ENCODE results near the gene YWHAE. TPM values are rescaled to one million over a fixed set of nuclear protein-coding genes. Genes with fewer than 3 reads are reported as not detected.

YWHAE gene
- total and polyA plus RNA-seq, 10 of the 15 experiments (the other 5 are each of a cell fraction or from before 2014, with no cell fraction given) = 189 to 651 (median 469) TPM

- peak; percentile 82 for TF ChIP-seq SKIL (IDR thresholded peaks at IDR 0.05; ENCODE audit: low read depth, poor library complexity, severe bottlenecking)
- no peak for TF ChIP-seq ZZZ3 (IDR thresholded peaks at IDR 0.05; ENCODE audit: control insufficient read depth, insufficient read length, low read depth)
- no peak for TF ChIP-seq ZNF217 (IDR thresholded peaks at IDR 0.05)
- TF ChIP-seq POU2F2 (IDR thresholded peaks at IDR 0.05; ENCODE audit: borderline replicate concordance, low read depth, low read length) = no peak
- no peak for TF ChIP-seq PML (IDR thresholded peaks at IDR 0.05; ENCODE audit: low read length)
- TF ChIP-seq TBL1XR1 (IDR thresholded peaks at IDR 0.05; ENCODE audit: low read depth, low read length) = no peak
- no peak for TF ChIP-seq FOS (IDR thresholded peaks at IDR 0.05; ENCODE audit: borderline replicate concordance, extremely low read depth, insufficient read length)
- no peak for TF ChIP-seq SMAD5 (IDR thresholded peaks at IDR 0.05; ENCODE audit: low read depth)
- TF ChIP-seq TAF1 (IDR thresholded peaks at IDR 0.05; ENCODE audit: borderline replicate concordance, low read depth, low read length) = no peak
- TF ChIP-seq HDGF (IDR thresholded peaks at IDR 0.05) = no peak
- TF ChIP-seq SREBF2 (IDR thresholded peaks at IDR 0.05; ENCODE audit: low read length) = no peak
- TF ChIP-seq SPI1 (IDR thresholded peaks at IDR 0.05; ENCODE audit: borderline replicate concordance, insufficient read depth, low read depth, low read length) = no peak
- TF ChIP-seq CTCF (IDR thresholded peaks at IDR 0.05 in 2 of 3, conservative IDR thresholded peaks at IDR 0.05 in 1 of 3; ENCODE audit: control insufficient read depth in 2 of 3, extremely low read depth in 1 of 3, insufficient read depth in 1 of 3, low read depth in 3 of 3, low read length in 3 of 3) = no peak
- TF ChIP-seq, protein P1, sequence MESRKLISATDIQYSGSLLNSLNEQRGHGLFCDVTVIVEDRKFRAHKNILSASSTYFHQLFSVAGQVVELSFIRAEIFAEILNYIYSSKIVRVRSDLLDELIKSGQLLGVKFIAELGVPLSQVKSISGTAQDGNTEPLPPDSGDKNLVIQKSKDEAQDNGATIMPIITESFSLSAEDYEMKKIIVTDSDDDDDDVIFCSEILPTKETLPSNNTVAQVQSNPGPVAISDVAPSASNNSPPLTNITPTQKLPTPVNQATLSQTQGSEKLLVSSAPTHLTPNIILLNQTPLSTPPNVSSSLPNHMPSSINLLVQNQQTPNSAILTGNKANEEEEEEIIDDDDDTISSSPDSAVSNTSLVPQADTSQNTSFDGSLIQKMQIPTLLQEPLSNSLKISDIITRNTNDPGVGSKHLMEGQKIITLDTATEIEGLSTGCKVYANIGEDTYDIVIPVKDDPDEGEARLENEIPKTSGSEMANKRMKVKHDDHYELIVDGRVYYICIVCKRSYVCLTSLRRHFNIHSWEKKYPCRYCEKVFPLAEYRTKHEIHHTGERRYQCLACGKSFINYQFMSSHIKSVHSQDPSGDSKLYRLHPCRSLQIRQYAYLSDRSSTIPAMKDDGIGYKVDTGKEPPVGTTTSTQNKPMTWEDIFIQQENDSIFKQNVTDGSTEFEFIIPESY (IDR thresholded peaks at IDR 0.05) = no peak
- TF ChIP-seq NBN (IDR thresholded peaks at IDR 0.05) = no peak
- no peak for TF ChIP-seq NFXL1 (IDR thresholded peaks at IDR 0.05; ENCODE audit: borderline replicate concordance)
- TF ChIP-seq LARP7 (IDR thresholded peaks at IDR 0.05) = no peak
These were observed 31.6 kb upstream of the YWHAE start (continued) for GRCh38 chr17:1431631-1432104.

All from GM12878 (cell line).